GM19351 (cell line): ENCODE data around the gene ZBTB46.

Experiments used
- ATAC-seq: cut with Tn5 transposase; IDR thresholded peaks from one replicate; pipeline ENCODE4 v1.9.1; 2021; ENCODE audit warnings: mild to moderate bottlenecking, moderate library complexity; ENCODE audit not compliant: unreplicated experiment

ZBTB46 gene

DNA sequence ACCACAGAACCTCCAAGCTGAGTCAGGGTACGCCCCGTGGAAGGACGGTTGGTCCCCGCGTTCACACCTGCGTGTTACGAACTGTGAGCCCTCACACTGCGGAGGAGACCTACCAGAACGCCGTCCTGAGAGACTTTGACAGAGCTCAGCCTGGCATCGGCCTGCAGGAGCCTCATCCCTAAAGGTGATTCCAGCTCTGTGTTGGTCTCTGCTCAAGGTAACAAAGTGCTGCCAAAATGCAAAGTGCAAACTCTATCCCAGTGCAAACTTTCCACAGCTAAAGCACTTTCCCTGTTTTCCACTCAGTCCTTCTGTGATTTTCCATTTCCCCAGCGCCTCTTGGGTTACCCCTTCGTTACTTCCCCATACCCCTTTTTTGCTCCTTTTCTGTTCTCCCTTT is 8.6 kb upstream of the ZBTB46 start:
- ATAC-seq, result no peak

DNA sequence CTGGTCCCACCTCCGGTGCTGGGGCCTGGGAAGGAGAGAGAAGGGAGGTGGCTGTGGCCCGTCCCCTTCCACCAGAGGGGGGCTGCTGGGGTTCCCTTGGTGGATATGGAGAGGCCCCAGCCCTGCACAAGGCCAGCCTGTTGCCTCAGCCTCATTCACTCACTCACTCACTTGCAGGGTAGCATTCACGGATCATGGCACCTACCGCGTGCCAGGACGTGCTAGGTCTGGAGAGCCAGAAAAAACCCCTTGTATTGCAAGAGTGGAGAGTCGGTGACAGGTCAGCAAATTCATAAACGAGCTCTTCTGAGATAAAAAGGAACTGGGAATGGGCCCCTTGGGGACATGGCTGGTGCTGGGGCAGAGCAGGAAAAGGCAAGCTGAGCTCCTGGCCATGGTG is 6.4 kb upstream of the ZBTB46 start:
- no peak for ATAC-seq

DNA sequence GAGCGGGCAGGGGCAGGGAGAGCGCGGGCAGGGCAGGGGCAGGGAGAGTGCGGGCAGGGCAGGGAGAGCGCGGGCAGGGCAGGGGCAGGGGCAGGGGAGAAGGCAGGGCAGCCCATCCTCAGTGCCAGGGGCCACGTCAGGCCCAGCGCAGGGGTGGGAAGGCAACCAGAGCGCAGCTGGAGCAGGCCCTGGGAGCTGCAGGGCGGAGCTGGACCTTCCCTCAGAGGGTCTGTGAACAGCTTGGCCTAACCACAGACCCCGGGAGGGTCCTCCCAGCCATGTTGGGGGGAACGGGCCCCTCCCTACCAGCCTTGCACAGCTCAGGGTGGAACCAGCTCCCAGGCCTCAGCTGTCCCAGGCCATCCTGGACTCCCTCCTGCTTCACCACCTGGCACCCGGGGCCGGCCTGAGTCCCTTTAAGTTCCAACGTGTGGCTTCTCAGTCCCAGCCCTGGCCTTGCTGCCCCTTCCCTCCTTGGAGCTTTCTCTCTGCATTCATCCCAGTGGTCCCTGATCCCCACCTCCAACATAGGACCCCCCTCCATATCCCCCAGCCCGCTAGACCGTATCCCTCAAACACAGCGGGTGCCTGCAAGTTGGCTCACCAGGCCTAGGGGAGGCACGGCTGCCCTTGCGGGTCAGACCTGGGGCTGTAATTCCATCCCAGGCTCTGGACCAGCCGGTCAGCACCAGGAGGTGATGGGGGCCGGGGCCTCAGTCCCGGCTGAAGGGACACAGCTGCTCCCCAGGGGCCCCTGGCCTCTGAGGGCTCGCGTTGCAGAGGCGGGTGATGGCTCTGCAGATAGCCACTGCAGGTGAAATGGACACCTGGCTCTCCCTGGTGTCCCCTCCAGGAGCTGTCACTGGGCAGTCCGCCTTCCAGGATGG is 5.6 kb upstream of the ZBTB46 start:
- no peak for ATAC-seq

DNA sequence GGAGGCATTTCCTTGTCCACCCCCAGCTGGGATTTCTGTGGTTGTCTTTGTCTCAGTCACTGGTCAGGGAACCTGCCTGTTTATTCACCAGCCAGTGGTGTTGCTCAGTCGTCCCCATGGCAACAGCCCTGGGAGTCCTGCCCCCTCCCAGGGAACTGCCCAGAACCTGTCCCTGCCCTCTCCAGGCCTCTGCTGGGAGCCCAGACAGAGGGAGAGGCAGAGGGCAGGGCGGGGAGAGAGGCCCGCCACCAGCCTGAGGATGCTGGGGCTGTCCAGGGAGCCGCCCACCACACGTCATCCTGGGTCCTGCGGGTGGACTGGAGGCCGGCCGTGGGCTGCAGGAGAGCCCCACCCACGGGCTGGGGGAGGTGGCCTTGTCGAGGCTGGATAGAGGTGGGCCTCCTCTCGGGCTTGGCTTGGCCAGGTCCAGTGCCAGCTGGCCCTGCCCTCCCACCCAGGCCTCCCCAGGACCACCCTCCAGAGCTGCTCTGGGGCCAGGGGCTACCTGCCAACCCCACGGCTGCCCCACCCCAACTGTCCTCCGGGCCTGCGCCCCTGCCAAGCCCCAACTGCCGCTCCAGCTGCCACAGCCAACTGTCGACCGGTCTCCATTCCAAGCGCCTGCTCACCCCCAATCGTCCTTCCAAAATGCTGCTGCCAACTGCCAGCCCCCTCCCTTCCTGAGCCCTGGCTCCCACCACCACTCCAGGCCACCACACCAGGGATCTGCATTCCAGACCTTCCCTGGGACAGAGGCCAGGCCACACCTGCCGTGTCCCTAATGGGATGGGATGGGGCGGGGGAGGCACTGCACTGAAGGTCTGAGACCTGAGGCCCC is 4.2 kb upstream of the ZBTB46 start:
- no peak for ATAC-seq

DNA sequence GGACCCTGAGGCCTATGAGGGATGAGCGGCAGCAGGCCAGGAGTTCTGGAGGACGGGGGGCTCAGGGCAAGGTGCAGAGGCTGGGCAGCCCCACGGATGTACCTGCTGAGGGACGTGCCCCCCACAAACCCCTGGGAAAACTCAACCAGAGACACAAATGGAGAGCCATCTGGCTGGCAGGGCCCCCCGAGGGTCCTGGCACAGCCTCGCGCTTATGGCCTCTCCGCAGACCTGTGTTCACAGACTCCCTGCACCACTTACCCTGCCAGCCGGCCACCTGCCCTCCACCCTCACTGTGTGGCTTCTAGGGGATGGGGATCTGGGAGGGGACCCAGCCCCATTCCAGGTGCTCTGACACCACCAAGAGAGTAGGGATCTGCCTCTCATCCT is 3.4 kb upstream of the ZBTB46 start:
- ATAC-seq, result no peak

DNA sequence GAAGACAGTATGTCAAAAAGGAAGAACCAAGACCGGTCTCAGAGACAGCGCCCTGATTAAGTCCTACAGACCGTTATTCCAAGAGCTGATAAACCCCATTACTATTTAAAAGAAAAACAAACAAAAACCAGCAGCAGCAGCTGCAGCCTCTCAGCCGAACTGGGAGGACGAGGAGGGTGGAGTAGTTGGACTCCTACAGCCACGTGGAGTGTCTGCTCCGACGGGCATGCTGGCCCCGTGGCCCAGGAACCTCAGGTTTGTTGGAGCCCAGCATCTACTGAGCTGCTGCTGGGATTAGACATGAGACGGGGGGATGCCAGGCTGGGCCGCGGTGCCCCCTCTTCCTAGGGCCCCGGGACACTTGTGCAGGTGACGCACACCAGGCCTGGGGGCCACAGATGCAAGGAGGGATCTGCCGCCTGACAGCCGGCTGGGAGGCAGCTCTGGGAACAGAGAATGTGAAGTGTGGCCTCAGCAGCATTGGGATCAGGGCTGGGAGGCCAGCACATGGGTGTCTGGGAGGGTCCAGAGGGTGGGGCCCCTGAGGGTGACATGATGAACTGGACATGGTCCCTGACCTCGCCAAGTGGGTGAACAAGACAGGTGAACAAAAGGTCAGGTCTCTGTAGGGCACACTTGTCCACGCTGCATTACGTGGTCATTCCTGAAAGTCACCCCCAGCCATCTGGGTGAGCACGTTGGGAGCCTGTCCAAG is 2.9 kb upstream of the ZBTB46 start:
- no peak for ATAC-seq

DNA sequence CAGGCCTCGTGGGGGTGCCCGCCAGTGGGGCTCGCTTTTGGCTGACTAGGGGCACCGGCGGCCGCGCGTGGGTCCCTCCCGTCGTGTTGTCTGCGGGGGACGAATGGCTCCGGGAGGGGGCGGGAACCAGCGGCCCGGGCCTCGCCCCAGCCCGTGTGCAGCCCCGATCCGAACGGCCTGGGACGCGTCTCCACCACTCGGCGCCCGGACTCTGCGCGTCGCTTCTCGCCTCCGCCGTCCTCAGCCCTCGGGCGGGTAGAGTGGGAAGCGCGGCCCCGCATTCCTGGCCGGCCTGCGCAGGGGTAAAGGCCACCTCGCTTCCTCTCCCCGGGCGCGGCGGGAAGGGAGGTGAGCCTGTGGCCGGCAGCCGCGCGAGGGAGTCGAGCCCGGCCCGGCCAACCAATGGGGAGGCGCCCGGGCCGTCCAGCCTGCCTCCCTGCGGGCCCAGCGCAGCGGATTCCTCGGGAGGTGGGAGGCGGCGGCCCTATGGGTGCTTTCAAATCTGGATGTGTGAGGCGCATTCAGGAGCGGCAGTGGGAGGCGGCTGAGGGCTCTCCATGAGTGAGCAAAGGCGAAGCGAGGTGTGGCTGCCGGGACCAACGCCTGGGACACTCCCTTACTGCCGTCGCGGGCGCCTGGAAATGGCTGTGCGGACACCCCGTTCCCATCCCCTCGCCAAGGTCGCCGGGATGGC is 1.1 kb upstream of the ZBTB46 start:
- ATAC-seq, result no peak

DNA sequence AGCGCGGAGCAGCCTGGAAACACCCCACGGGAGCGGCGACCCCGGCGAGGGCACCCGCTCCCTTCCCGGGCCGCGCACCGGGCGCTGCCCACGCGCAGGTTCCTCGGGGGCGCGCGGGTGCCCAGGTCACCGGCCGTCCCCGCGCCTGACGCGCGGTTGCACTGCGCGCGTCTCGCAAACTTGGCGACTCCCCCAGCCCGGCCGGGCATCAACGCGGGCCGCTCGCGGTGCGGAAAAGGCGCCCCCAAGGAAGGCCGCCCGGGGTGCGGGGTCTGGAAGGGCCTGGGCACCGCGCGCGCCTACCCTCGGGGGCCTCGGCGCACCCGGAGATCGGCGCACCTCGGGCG is 555 bp upstream of the ZBTB46 start:
- no peak for ATAC-seq

DNA sequence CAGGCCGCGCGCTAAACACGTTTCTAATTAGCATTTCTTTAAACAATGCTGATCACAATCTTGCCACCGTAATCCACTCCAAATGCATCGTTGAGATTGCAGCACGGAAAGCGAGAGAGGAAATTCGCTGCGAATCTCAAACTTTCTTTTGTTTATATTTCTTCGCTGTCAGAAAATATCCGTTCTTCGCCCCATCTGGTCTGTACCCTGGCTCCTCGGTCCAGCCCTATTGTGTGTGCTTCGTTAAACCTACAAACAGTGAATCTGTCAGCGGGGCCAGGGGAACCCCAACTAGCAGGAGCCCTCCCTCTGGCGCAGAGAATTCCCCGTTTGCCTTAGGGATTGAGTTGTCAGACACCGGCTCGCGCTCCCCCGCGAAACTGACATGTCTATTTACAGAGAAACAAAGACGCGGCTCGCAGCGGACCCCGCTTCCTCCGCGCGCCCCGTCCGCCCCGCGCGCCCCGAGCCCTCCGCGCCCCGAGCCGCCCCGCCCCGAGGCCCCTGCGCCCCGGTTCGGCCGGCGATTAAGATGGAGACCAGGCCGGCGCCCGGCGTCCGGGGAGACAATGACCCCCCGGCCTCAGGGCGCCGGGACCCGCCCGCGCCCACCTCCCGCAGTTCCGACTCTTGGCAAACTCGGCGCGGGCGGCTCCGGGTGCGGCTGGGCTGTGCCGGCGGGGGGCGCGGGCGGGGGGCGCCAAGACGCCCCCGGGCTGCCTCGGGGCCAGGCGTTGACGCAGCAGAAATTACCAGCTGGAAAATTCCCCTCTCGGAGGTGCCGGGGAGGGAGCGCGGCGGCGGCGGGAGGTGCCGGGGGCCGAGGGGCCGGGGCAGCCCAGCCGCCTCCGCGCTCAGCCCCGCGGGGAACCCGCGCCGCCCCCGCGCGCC is 874 bp downstream of the ZBTB46 start:
- no peak for ATAC-seq

DNA sequence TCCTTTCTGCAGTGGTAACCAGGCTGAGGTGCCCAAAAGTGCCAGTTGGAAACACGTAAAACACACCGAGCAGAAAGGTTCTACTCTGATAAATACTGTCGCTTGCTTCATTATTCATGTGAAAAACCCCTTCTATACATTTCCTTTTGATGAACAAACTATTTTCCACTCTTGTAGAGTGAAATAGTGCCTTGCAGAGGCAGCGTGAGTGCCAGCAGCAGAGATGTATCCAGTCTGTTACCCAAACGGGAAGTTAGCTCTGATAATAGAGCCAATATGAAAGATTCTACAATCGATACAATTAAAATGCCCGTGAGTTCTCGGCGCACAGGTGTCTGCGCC is 1.5 kb downstream of the ZBTB46 start:
- ATAC-seq, result no peak

DNA sequence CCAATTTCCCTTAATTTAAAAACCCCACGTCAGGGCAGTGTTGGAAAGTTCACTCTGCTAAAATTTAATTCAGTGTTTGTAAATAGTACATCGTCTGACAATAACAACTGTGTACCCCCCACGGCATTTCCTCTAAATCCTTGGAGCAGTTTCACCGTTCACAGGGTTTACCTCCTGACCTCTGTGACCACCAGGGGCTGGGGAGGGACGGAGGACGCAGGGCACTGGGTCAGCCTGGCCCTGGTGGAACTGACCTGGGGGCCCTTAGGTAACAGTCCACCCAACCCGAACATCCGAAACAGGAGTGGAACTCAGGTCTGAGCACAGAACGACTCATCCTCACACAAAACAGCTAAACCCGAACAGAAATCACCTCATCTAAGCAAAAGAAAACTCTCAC is 2.1 kb downstream of the ZBTB46 start:
- ATAC-seq, result no peak

DNA sequence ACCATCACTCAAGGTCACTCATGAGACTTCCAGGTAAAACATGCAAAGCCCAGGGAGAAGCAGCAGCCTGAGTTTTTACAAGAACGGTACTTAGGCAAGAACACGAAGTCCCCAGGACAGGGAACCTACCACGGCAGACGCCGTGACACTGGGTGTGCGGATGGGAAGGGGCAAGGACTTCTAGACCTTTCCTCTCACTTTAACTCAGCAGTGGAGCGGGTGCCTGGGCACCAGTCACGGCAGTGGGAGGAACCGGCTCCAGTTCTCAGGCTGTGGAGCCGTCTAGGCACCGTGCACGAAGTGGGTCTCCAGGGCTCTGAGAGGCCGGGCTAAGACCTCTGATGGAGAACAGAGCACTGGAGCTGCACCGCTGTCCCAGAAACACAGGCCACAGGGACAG is 2.5 kb downstream of the ZBTB46 start:
- ATAC-seq, result no peak

DNA sequence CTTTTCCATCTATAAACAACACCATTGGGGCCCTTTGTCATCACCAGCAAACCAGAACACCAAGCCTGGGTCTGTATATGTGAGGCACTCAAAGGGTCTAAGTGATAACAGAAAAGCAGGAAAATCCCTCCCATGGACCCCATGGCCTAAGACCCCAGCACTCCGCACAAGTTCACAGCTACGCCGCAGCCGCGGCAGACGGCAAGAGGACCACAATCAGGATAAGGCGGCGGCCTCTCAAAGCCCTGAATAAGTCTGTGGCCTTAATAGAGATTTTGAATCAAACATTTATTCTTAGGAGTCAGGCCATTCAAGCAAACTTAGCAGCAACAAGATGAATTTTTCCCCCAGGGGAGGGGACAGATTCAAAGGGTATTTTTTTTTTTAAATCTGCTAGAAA is 2.9 kb downstream of the ZBTB46 start:
- no peak for ATAC-seq

DNA sequence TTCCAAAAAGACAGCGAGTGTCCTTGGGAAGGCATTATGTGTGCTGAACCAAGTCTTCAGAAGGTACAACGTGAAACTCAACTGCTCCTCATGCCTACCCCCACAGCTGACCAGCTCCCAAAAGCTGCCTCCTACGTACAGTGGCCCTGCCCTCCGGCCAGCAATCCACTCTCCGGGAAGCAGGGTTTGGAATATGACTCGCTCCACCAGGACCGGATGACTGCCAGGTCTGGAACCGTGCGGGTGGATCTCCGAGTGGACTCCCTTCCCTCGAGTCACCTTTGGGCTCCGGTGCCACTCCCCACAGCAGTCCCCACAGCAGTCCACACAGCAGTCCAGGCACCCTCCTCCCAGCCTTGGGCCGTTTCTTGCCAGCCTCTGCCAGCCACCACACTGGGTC is 4.3 kb downstream of the ZBTB46 start:
- ATAC-seq, result no peak

DNA sequence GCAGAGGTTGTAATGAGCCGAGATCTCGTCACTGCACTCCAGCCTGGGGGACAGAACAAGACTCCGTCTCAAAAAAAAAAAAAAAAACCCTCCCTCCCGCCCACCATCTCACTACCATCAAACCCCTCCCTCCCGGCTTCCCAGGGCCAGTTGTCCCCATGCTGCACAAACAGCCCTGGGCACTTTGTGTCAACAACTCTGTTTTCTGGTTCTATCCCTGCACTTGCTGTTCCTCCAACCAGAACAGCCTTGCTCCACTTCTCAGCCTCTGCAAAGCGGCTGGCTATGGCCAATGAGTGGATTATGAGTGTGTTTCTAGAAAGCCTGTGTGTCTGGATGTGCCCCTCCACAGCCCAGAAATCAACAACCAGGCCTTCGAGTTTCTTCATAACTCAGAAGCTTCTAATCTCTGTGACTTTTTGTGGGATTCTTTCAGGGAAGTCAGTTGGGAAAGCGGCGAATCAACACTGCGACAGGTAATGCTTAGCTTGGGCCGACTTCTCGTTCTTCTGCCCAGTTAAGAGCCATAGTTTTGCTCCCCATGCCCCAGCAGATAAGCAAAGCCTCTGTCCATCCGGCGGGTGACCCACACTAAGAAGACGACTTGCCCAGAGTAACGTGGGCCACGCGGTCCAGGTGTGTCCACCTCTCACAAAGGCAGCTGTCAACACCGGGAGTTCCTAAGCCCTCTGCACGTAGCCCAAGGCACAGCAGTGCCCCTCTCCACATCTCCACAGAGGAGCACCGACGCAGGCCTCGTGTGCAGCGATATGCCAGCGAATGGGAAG is 5.5 kb downstream of the ZBTB46 start:
- ATAC-seq, result no peak

DNA sequence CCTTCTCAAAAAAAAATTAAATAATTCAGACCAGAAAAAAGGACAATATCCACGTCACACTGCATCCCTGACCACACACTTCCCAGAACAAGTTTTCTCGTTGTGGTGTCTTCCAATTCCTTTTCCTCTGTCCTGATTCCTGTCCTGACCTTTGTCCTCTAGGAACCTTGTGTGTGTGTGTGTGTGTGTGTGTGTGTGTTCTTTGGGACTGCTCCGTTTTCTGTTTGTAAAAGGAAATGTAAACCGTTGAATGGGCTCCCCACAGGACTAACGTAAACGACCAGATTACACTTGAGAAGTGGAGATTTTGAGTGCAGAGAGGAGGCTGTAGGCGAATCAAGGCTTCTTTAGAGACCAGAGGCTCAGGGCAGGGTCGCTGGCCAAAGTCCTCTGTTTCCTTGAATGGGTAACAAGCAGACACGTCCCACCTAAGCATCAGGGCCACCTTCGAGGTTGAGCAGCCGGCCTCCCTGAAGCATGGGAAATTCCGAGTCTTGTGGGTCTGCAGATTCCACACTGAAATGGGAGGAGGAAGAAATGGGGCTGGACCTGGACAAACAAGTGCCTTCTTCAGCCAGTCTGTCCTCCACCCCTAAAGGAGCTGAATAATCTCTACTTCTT is 7.3 kb downstream of the ZBTB46 start:
- no peak for ATAC-seq

DNA sequence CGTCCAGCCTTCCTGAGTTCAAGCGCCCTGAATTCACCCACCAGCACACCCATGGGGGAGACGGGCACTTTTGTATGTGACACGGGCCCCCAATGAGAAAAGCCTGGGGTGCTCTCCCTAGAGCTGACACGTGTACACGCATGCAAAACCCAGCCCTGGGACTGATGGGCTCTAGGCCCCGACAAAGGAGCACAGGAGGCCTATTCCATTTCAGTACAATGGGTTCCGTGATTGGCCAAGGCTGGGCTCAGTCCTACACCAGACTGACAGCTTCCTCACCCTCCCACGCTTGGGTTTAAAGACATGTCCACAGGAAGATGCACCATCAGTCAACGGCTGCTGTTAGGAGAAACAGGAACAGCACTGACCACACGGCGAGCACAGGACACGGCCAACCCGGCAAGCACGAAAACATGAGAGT is 8.8 kb downstream of the ZBTB46 start:
- ATAC-seq, result no peak

DNA sequence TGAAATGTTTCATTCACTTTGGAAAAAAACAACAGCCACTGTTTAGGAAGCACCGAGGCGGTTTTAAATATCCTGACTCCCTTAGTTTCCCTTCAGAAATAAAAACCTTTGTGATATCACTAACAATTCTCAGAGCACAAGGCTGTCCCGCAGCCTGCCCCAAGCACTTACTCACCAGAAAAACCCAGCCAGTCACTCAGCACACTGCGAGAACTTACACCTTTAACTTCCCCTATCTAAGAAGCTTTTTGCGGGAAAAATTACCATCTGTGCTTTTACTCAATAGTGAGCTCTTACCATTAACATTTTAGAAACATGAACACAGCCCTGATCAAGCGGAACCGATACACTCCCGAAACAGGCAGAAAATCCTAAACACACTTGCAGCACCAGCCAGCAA is 9.3 kb downstream of the ZBTB46 start:
- no peak for ATAC-seq
